Coronary artery (tissue), 2 donors: Measurements from ENCODE around the gene PEX5.

Experiments
- DNase-seq: peaks from one replicate; pipeline ENCODE4 v3.0.0-alpha.2; 2017; ENCODE audit warnings: low spot score
- H3K27ac ChIP-seq, 2 donors: fragments of 200-600 bp; sonication (generic); one replicate each; pipeline ENCODE4 v1.5.1; 2016 to 2019
- H3K4me3 ChIP-seq: fragments of 200-600 bp; sonication (generic); 2 replicates; pipeline ENCODE4 v1.5.1; 2016; ENCODE audit warnings: mild to moderate bottlenecking, moderate library complexity
- TF ChIP-seq, protein P1 (sequence below): fragments of 200-600 bp; sonication (generic); IDR thresholded peaks from one replicate; pipeline ENCODE4 v1.5.1; 2019; ENCODE audit warnings: antibody characterized with exemption

Gene PEX5

DNA sequence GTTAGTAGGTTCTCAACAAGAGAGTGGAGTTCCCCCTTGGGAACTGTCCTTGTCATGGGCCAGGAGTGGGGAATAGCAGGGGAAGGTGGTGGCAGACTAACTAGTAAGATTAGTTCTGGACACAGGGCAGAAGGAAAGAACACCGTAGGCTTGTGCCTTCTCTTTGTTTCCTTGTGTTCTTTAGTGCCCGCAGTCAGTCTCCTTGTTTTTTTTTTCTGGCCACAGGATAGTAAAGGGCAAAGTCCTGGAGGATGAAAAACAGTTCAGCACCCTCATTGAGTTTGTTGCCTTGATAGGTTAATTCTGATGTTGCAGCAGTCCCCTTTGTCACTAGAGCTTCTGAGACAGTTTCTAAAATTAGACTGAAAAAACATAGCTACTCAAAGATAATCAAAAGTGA is 8.4 kb downstream of the PEX5 start:
- DNase-seq, result no peak
- H3K27ac ChIP-seq, result no peak overlapping the region
- TF ChIP-seq, protein P1, sequence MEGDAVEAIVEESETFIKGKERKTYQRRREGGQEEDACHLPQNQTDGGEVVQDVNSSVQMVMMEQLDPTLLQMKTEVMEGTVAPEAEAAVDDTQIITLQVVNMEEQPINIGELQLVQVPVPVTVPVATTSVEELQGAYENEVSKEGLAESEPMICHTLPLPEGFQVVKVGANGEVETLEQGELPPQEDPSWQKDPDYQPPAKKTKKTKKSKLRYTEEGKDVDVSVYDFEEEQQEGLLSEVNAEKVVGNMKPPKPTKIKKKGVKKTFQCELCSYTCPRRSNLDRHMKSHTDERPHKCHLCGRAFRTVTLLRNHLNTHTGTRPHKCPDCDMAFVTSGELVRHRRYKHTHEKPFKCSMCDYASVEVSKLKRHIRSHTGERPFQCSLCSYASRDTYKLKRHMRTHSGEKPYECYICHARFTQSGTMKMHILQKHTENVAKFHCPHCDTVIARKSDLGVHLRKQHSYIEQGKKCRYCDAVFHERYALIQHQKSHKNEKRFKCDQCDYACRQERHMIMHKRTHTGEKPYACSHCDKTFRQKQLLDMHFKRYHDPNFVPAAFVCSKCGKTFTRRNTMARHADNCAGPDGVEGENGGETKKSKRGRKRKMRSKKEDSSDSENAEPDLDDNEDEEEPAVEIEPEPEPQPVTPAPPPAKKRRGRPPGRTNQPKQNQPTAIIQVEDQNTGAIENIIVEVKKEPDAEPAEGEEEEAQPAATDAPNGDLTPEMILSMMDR, result no peak
- H3K4me3 ChIP-seq, result no peak overlapping the region

- no peak overlapping the region for H3K4me3 ChIP-seq
- H3K27ac ChIP-seq, result no peak overlapping the region
- DNase-seq, result no peak
- TF ChIP-seq, protein P1, result no peak
These were observed 13.6 kb downstream of the PEX5 start for GRCh38 chr12:7203109-7203508.

- TF ChIP-seq, protein P1, result no peak
- Histone ChIP-seq H3K27ac (no peak overlapping the region), H3K4me3 (no peak overlapping the region)
- DNase-seq, result no peak
These were observed 15.6 kb downstream of the PEX5 start for GRCh38 chr12:7205091-7205490.

DNA sequence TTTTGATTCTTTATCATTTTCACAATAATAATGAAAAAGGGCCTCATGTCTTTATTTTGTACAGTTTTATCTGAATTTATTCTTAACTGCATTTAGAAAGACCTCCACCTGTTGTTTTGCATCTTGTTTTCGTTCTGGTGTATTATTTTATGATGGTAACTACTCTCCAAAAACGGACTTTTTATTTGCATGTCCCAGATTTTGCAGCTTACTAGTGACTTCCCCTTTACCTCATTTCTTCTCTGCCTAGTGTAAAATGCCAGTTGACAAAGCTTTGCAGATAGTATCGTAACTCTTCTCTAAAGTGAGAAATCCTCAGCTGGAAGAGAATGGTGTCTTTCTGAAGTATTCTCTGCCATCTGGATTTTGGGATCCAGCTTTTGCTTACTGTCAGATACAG is 17.2 kb downstream of the PEX5 start:
- no peak for DNase-seq
- TF ChIP-seq, protein P1, result no peak
- H3K4me3 ChIP-seq, result no peak overlapping the region
- no peak overlapping the region for H3K27ac ChIP-seq

DNA sequence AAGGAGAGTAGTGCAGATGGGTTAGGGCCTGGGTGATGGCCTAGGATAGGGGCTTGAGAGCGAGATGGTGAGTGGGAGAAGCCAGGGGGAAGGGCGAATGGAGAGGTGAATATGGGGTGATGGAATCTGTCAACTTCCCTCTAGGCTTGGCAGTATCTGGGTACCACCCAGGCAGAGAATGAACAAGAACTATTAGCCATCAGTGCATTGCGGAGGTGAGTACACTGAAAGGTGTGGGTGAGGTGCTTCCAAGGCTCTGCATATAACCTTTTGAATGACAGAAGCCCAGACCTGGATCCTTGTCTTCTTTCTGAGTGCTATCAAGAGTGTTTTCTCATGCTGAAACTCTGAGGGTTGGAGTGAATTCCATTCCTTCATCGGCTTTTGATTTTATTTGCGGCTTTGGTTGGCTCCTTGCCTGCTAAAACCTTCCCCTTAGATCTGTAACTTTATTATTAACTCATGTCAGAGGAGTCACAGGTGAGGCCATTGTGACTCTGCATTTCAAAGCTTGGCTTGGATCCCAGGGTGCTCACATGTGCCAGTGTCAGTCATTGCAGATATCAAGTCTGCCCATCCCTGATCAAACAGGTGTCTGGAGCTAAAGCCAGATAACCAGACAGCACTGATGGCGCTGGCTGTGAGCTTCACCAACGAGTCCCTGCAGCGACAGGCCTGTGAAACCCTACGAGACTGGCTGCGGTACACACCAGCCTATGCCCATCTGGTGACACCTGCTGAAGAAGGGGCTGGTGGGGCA is 18.6 kb downstream of the PEX5 start:
- no peak overlapping the region for H3K27ac ChIP-seq
- TF ChIP-seq, protein P1, result no peak
- H3K4me3 ChIP-seq, result no peak overlapping the region
- DNase-seq, result no peak

DNA sequence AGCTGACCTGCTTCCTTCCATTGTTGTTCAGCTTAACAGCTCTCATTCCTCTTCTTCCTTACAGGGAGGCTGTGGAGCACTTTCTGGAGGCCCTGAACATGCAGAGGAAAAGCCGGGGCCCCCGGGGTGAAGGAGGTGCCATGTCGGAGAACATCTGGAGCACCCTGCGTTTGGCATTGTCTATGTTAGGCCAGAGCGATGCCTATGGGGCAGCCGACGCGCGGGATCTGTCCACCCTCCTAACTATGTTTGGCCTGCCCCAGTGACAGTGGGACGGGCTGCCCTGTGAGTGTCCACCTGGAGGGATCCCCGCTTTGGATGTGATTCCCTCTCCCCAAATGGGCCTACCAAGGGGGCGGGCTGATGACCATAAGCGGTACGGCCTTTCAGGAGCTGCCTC is 20.5 kb downstream of the PEX5 start:
- TF ChIP-seq, protein P1, result no peak
- no peak overlapping the region for H3K4me3 ChIP-seq
- no peak overlapping the region for H3K27ac ChIP-seq
- no peak for DNase-seq

- Histone ChIP-seq H3K4me3 (no peak overlapping the region), H3K27ac (no peak overlapping the region)
- TF ChIP-seq, protein P1, result no peak
- DNase-seq, result no peak
These were observed 21.2 kb downstream of the PEX5 start for GRCh38 chr12:7210642-7211151.
